ENCODE results near the gene BABAM2.

Gene BABAM2

DNA sequence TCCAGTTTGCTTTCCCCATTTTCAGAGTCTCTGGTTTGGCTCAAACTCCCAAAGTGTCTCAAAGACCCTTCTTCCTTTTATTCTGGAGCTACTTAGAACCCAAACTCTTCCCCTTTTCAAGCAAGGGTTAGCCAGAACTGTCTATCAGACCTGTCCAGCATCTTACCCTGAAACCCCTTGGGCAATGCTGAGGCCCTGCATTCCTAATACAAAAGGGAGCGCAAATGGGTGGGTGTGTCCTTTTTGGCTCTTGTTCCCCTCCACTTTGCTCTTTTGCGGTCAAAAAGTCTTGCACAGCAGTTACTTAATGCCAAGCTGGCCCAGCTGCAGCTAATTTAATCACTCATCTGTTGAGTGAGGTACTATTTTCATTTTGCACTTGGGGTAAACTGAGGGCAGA lies 270.9 kb downstream of the BABAM2 start:
- Histone ChIP-seq H3K4me1 (ENCODE audit: control extremely low read depth in 1 of 4, control insufficient read depth in 4 of 4, insufficient read depth in 4 of 4, low read length in 3 of 4) (no peaks in the 10 kb centered on the region), H3K27me3 (replicated peaks in 2 of 5; ENCODE audit: control insufficient read depth in 4 of 5, insufficient read depth in 5 of 5, low read length in 4 of 5) (no peaks in the 10 kb centered on the region), H3K9me3 (ENCODE audit: control extremely low read depth in 1 of 5, control insufficient read depth in 4 of 5, insufficient read depth in 2 of 5, low read depth in 1 of 5, low read length in 4 of 5) (peaks cover 0 to 3% (median 0%) of the 10 kb centered on the region in 5 experiments), H3K27ac (ENCODE audit: insufficient read depth in 1 of 2, low read depth in 1 of 2, low read length in 2 of 2, poor library complexity in 1 of 2, severe bottlenecking in 2 of 2) (no peak overlapping the region), H3K4me3 (ENCODE audit: control insufficient read depth in 1 of 7, extremely low read depth in 1 of 7, insufficient read depth in 4 of 7, low read depth in 2 of 7, low read length in 6 of 7) (no peak overlapping the region), H3K36me3 (ENCODE audit: control insufficient read depth in 4 of 4, insufficient read depth in 4 of 4, low read length in 3 of 4) (peaks cover 0 to 2% (median 0%) of the 10 kb centered on the region in 4 experiments)
- POLR2A ChIA-PET: no interaction called here
- CTCF ChIA-PET: no interaction called here
- no peak for DNase-seq
- WGBS (ENCODE audit: insufficient coverage): 100% methylated on average over 2 of the region's 2 CpGs

DNA sequence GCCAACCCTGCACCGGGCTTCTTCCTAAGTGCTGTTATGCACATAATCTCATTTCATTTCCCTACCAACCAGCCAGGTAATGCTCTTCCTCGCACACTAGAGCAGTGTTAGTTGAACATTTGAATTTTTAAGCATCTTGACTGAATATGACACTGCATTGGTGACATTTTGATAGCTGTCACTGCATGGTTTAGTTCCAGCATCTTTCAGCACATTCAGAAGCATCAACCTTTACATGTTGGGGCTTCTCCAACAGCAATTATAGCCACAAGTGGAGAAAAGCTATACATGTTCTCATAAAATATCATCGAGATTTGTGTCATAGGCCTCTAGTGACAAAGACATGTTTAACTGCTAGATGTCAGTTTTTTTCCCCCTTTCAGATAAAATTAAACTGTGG lies 272.0 kb downstream of the BABAM2 start:
- POLR2A ChIA-PET: no interaction called here

DNA sequence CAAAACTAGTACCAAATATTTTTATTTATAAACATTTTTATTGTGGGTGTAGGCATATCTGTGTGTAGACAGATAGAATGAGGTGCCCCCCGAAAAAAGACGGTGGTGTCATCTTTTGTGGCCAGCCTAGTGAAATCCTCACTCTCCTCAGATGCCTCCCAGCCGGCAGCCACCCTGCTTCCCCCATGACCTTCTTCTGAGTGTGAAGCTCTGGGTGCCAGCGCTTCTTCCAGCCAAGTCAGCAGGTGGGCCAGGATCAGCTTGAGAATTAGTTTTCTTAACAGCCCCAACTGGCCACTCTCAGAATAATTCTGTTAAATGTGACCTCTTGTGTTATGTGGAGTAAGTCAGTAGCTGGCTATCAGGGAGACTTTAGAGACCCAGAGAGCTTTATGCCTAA lies 272.5 kb downstream of the BABAM2 start:
- Histone ChIP-seq H3K9me3 (ENCODE audit: control extremely low read depth in 1 of 5, control insufficient read depth in 4 of 5, insufficient read depth in 2 of 5, low read depth in 1 of 5, low read length in 4 of 5) (peaks cover 0 to 2% (median 0%) of the 10 kb centered on the region in 5 experiments), H3K36me3 (ENCODE audit: control insufficient read depth in 4 of 4, insufficient read depth in 4 of 4, low read length in 3 of 4) (peaks cover 0 to 2% (median 0%) of the 10 kb centered on the region in 4 experiments), H3K4me3 (ENCODE audit: control insufficient read depth in 1 of 7, extremely low read depth in 1 of 7, insufficient read depth in 4 of 7, low read depth in 2 of 7, low read length in 6 of 7) (no peak overlapping the region), H3K27me3 (replicated peaks in 2 of 5; ENCODE audit: control insufficient read depth in 4 of 5, insufficient read depth in 5 of 5, low read length in 4 of 5) (no peaks in the 10 kb centered on the region), H3K4me1 (ENCODE audit: control extremely low read depth in 1 of 4, control insufficient read depth in 4 of 4, insufficient read depth in 4 of 4, low read length in 3 of 4) (no peaks in the 10 kb centered on the region), H3K27ac (ENCODE audit: insufficient read depth in 1 of 2, low read depth in 1 of 2, low read length in 2 of 2, poor library complexity in 1 of 2, severe bottlenecking in 2 of 2) (no peak overlapping the region)
- no CpG with 5 or more reads among the region's 4 CpGs for WGBS (ENCODE audit: insufficient coverage)
- CTCF ChIA-PET: interaction anchor here (1.3 to 1.4 kb wide), 2 partner anchors 11 to 408 kb away, joined by 3 read pairs; no protein-coding TSS in a partner anchor
- no peak for DNase-seq
- POLR2A ChIA-PET: no interaction called here

More for the DNA sequence above, 272.0 kb downstream of the BABAM2 start:
- Histone ChIP-seq H3K9me3 (ENCODE audit: control extremely low read depth in 1 of 5, control insufficient read depth in 4 of 5, insufficient read depth in 2 of 5, low read depth in 1 of 5, low read length in 4 of 5) (peaks cover 0 to 2% (median 0%) of the 10 kb centered on the region in 5 experiments), H3K4me3 (ENCODE audit: control insufficient read depth in 1 of 7, extremely low read depth in 1 of 7, insufficient read depth in 4 of 7, low read depth in 2 of 7, low read length in 6 of 7) (no peak overlapping the region), H3K27ac (ENCODE audit: insufficient read depth in 1 of 2, low read depth in 1 of 2, low read length in 2 of 2, poor library complexity in 1 of 2, severe bottlenecking in 2 of 2) (no peak overlapping the region), H3K4me1 (ENCODE audit: control extremely low read depth in 1 of 4, control insufficient read depth in 4 of 4, insufficient read depth in 4 of 4, low read length in 3 of 4) (no peaks in the 10 kb centered on the region), H3K36me3 (ENCODE audit: control insufficient read depth in 4 of 4, insufficient read depth in 4 of 4, low read length in 3 of 4) (peaks cover 0 to 2% (median 0%) of the 10 kb centered on the region in 4 experiments), H3K27me3 (replicated peaks in 2 of 5; ENCODE audit: control insufficient read depth in 4 of 5, insufficient read depth in 5 of 5, low read length in 4 of 5) (no peaks in the 10 kb centered on the region)
- CTCF ChIA-PET: interaction anchor here (1.3 to 1.4 kb wide), 2 partner anchors 11 to 407 kb away, joined by 3 read pairs; no protein-coding TSS in a partner anchor
- 88% methylated on average over 2 of the region's 3 CpGs for WGBS (ENCODE audit: insufficient coverage)
- no peak for DNase-seq

DNA sequence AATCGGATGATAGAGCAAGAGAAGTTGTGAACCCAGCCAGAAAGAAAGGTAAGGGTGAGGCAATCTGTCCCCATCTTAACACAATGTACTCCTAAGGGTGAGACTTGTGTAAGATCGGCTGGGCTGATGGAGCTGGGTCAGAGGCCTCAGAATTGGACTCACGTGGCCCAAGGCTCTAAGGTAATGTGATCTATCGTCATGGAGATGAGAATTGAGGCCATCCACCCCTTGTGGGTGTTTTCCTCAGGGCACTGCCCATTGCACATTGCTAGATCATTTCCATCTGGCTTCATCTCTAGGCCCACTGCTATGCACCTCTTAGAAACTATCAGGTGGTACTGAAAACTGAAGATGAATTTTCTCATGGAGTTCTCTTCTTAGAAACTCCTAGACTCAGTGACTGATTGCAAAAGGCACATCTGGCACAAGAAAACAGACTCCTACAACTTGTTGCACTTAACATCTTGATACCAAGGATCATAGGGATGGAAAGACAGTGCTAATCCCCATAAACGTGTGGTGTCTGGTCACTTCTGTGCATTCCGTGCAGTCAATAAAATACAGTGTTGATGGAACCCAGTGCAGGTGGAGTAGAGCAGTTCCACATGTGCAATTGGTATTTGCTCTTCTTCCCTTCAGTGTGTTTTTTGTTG lies 273.2 kb downstream of the BABAM2 start:
- Histone ChIP-seq H3K27me3 (replicated peaks in 2 of 5; ENCODE audit: control insufficient read depth in 4 of 5, insufficient read depth in 5 of 5, low read length in 4 of 5) (no peaks in the 10 kb centered on the region), H3K9me3 (ENCODE audit: control extremely low read depth in 1 of 5, control insufficient read depth in 4 of 5, insufficient read depth in 2 of 5, low read depth in 1 of 5, low read length in 4 of 5) (peaks cover 0 to under 1% (median 0%) of the 10 kb centered on the region in 5 experiments), H3K27ac (ENCODE audit: insufficient read depth in 1 of 2, low read depth in 1 of 2, low read length in 2 of 2, poor library complexity in 1 of 2, severe bottlenecking in 2 of 2) (no peak overlapping the region), H3K4me1 (ENCODE audit: control extremely low read depth in 1 of 4, control insufficient read depth in 4 of 4, insufficient read depth in 4 of 4, low read length in 3 of 4) (no peaks in the 10 kb centered on the region), H3K4me3 (ENCODE audit: control insufficient read depth in 1 of 7, extremely low read depth in 1 of 7, insufficient read depth in 4 of 7, low read depth in 2 of 7, low read length in 6 of 7) (no peak overlapping the region), H3K36me3 (ENCODE audit: control insufficient read depth in 4 of 4, insufficient read depth in 4 of 4, low read length in 3 of 4) (no peaks in the 10 kb centered on the region)
- 98% methylated on average over 6 of the region's 6 CpGs for WGBS (ENCODE audit: insufficient coverage)
- no peak for DNase-seq
- CTCF ChIA-PET: interaction anchor here (1.3 kb wide), 1 partner anchor 409 kb away, joined by 3 read pairs; no protein-coding TSS in a partner anchor
- POLR2A ChIA-PET: no interaction called here

DNA sequence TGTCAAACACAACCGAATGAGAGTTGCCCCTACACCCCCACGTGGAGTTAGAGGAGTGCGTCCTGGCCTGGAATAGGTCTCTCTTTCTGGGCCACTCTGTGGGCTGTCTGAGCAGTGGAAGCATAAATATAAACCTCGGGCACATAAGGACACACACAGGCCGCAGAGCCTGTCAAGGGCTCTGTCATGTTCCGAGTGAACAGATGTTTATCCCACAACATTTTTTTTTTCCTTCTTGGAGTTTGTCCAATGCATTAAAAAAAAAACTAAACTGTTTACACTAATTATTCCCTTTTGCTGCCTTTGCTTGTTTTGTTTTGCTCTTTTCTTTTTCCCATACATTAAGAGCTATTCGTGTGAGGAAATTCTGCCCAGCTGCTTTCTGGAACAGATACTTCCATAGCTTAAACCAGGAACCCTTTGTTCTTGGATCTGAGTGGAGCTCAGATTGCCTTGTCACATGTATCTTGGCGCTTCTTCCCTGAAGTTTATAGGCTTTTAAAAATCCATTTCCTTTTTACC lies 273.8 kb downstream of the BABAM2 start:
- H3K4me3 ChIP-seq (ENCODE audit: control insufficient read depth in 1 of 7, extremely low read depth in 1 of 7, insufficient read depth in 4 of 7, low read depth in 2 of 7, low read length in 6 of 7): no peak overlapping the region

DNA sequence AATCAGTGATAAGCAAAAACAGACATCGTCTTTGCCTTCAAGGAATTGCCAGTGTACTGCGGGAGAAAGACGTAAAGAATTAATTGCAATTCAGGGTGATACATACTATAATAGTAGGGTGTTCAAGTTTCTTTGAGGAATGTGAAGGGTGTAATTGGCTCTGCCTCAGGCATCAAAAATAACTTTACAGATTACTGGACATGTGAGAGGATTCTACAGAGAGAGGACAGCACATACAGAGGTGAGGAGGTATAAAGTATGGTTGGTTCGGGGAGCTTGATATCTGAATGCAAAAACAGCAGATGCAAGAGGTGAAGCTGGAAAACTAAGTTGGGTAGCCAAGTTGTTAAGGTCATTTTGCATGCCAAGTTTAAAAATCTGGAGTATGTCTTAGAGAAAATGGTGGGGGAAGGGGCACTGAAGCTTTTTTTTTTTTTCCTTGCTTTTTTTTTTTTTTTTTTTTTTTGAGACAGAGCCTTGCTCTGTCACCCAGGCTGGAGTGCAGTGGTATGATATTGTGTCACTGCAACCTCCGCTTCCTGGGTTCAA lies 274.6 kb downstream of the BABAM2 start:
- H3K4me1 ChIP-seq (ENCODE audit: control extremely low read depth in 1 of 4, control insufficient read depth in 4 of 4, insufficient read depth in 4 of 4, low read length in 3 of 4): no peaks in the 10 kb centered on the region
- no peak overlapping the region for H3K27ac ChIP-seq (ENCODE audit: insufficient read depth in 1 of 2, low read depth in 1 of 2, low read length in 2 of 2, poor library complexity in 1 of 2, severe bottlenecking in 2 of 2)
- H3K36me3 ChIP-seq (ENCODE audit: control insufficient read depth in 4 of 4, insufficient read depth in 4 of 4, low read length in 3 of 4): no peaks in the 10 kb centered on the region
- H3K9me3 ChIP-seq (ENCODE audit: control extremely low read depth in 1 of 5, control insufficient read depth in 4 of 5, insufficient read depth in 2 of 5, low read depth in 1 of 5, low read length in 4 of 5): no peaks in the 10 kb centered on the region
- H3K27me3 ChIP-seq (replicated peaks in 2 of 5; ENCODE audit: control insufficient read depth in 4 of 5, insufficient read depth in 5 of 5, low read length in 4 of 5): no peaks in the 10 kb centered on the region
- H3K4me3 ChIP-seq (ENCODE audit: control insufficient read depth in 1 of 7, extremely low read depth in 1 of 7, insufficient read depth in 4 of 7, low read depth in 2 of 7, low read length in 6 of 7): no peak overlapping the region
- 100% methylated on average over 2 of the region's 5 CpGs for WGBS (ENCODE audit: insufficient coverage)
- ChIA-PET POLR2A (interaction anchor here (0.7 kb wide), 1 partner anchor 152 kb away, joined by 4 read pairs; no protein-coding TSS in a partner anchor), CTCF (no interaction called here)
- no peak for DNase-seq

More for the DNA sequence above, 273.8 kb downstream of the BABAM2 start:
- no peaks in the 10 kb centered on the region for H3K4me1 ChIP-seq (ENCODE audit: control extremely low read depth in 1 of 4, control insufficient read depth in 4 of 4, insufficient read depth in 4 of 4, low read length in 3 of 4)
- H3K9me3 ChIP-seq (ENCODE audit: control extremely low read depth in 1 of 5, control insufficient read depth in 4 of 5, insufficient read depth in 2 of 5, low read depth in 1 of 5, low read length in 4 of 5): no peaks in the 10 kb centered on the region
- POLR2A ChIA-PET: interaction anchor here (0.7 kb wide), 1 partner anchor 151 kb away, joined by 4 read pairs; no protein-coding TSS in a partner anchor
- no peak for DNase-seq
- no peaks in the 10 kb centered on the region for H3K27me3 ChIP-seq (replicated peaks in 2 of 5; ENCODE audit: control insufficient read depth in 4 of 5, insufficient read depth in 5 of 5, low read length in 4 of 5)
- WGBS (ENCODE audit: insufficient coverage): 91% methylated on average over 7 of the region's 8 CpGs
- CTCF ChIA-PET: no interaction called here
- no peaks in the 10 kb centered on the region for H3K36me3 ChIP-seq (ENCODE audit: control insufficient read depth in 4 of 4, insufficient read depth in 4 of 4, low read length in 3 of 4)
- H3K27ac ChIP-seq (ENCODE audit: insufficient read depth in 1 of 2, low read depth in 1 of 2, low read length in 2 of 2, poor library complexity in 1 of 2, severe bottlenecking in 2 of 2): no peak overlapping the region

DNA sequence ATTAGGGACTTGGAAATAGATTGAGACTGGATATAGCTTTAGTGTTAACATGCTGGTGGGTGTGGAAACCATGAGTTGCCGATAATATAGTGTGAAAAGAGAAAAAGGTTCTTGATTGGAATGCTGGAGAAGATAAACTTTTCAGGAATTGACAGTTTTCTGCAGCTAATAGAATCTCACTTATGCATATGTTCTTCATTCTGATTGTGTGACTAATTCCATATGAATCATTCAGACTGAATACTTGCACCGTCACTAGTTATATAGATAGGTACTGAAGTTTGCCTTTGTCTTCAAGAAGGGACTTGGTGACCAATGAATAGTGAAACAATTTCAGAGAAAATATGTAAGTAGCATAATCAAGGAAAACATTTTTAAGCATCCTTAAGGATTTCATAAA lies 276.4 kb downstream of the BABAM2 start:
- ChIA-PET CTCF (no interaction called here), POLR2A (no interaction called here)
- Histone ChIP-seq H3K27ac (ENCODE audit: insufficient read depth in 1 of 2, low read depth in 1 of 2, low read length in 2 of 2, poor library complexity in 1 of 2, severe bottlenecking in 2 of 2) (no peak overlapping the region), H3K36me3 (ENCODE audit: control insufficient read depth in 4 of 4, insufficient read depth in 4 of 4, low read length in 3 of 4) (no peaks in the 10 kb centered on the region), H3K27me3 (replicated peaks in 2 of 5; ENCODE audit: control insufficient read depth in 4 of 5, insufficient read depth in 5 of 5, low read length in 4 of 5) (no peaks in the 10 kb centered on the region), H3K9me3 (ENCODE audit: control extremely low read depth in 1 of 5, control insufficient read depth in 4 of 5, insufficient read depth in 2 of 5, low read depth in 1 of 5, low read length in 4 of 5) (no peaks in the 10 kb centered on the region), H3K4me1 (ENCODE audit: control extremely low read depth in 1 of 4, control insufficient read depth in 4 of 4, insufficient read depth in 4 of 4, low read length in 3 of 4) (no peaks in the 10 kb centered on the region), H3K4me3 (ENCODE audit: control insufficient read depth in 1 of 7, extremely low read depth in 1 of 7, insufficient read depth in 4 of 7, low read depth in 2 of 7, low read length in 6 of 7) (no peak overlapping the region)
- no peak for DNase-seq
- WGBS (ENCODE audit: insufficient coverage): 100% methylated on average over 1 of the region's 2 CpGs

Measured in common myeloid progenitor, CD34-positive (primary cell).